Measurements from ENCODE around the gene S1PR3.

- TF ChIP-seq CTCF (conservative IDR thresholded peaks at IDR 0.05; ENCODE audit: low read depth, low read length) (no peak), EZH2 (IDR thresholded peaks at IDR 0.05; ENCODE audit: low read length, unreplicated experiment) (no peak)
Observed at GRCh38 chr9:89000371-89000781, 9.1 kb downstream of the S1PR3 start.
